Left lung (tissue), 10 donors: ENCODE measurements around the gene PDE4A. TPM values are rescaled to one million over a fixed set of nuclear protein-coding genes. Genes with fewer than 3 reads are reported as not detected.

Experiments
- ATAC-seq: fragments of 200-7000 bp; cut with Tn5 transposase; one replicate; pipeline ENCODE4 v1.9.1; 2020; ENCODE audit warnings: moderate library complexity
- DNase-seq, 4 donors: peaks; one replicate each; pipeline ENCODE4 v3.0.0-alpha.2; 2013 to 2020
- H3K27ac ChIP-seq, 2 donors: fragments of 200-600 bp; sonication (generic) in 1 of 2; one replicate each; pipeline versions ENCODE4 v1.5.0 to v1.8.0; 2020 to 2021
- H3K27me3 ChIP-seq, 2 donors: fragments of 200-600 bp; sonication (generic) in 1 of 2; one replicate each; pipeline versions ENCODE4 v1.5.0 to v1.8.0; 2020 to 2021
- H3K36me3 ChIP-seq, 2 donors: fragments of 200-600 bp; sonication (generic) in 1 of 2; one replicate each; pipeline versions ENCODE4 v1.5.0 to v1.8.0; 2020 to 2021
- H3K4me1 ChIP-seq, 2 donors: fragments of 200-600 bp; one replicate each; pipeline ENCODE4 v1.8.0; 2021
- H3K4me3 ChIP-seq, 2 donors: fragments of 200-600 bp; sonication (generic) in 1 of 2; one replicate each; pipeline versions ENCODE4 v1.5.0 to v1.8.0; 2020 to 2021; ENCODE audit warnings: mild to moderate bottlenecking in 1 of 2
- H3K9me3 ChIP-seq, 2 donors: fragments of 200-600 bp; sonication (generic) in 1 of 2; one replicate each; pipeline versions ENCODE4 v1.5.0 to v1.8.0; 2020 to 2021
- CTCF ChIP-seq, 2 donors: fragments of 200-600 bp; sonication (generic) in 1 of 2; IDR thresholded peaks; one replicate each; pipeline versions ENCODE4 v1.5.0 to v1.8.0; 2021; ENCODE audit warnings: antibody characterized with exemption in 2 of 2
- intact Hi-C, 2 donors: fragments of 100-400 bp; cut with DNase I; formaldehyde crosslinking; loops; one replicate each; pipeline versions ENCODE4 v1.11.2 to v1.14.2; 2022
- polyA plus RNA-seq, 6 donors: library from polyadenylated mRNA; unstranded; fragments of 120-200 nt; gene quantifications; one replicate each; pipeline ENCODE4 v1.2.1, GENCODE V29; 2013; ENCODE audit not compliant: insufficient read length in 6 of 6
- total RNA-seq, 2 donors: library from RNA; stranded (reverse); fragmentation: NEBNext Ultra II Directional; extraction: Animal tissue kit (Norgen Biotek cat#: 25700); gene quantifications; one replicate each; pipeline ENCODE4 v1.2.1, GENCODE V29; 2021
- donor health status: DM: no; HTN: yes; CAD: no.
- donor health status: DM: no; HTN: no; CAD: no.

PDE4A gene
- total and polyA plus RNA-seq, 8 donors, result 4.3 to 21.6 (median 8.6) TPM

- TF ChIP-seq CTCF (IDR thresholded peaks at IDR 0.05), result no peak
- no peak overlapping the region for H3K4me3 ChIP-seq
- H3K36me3 ChIP-seq, result no peaks in the 10 kb centered on the region
- no peak for DNase-seq
- peaks cover 20 to 94% of the 10 kb centered on the region in 2 donors for H3K4me1 ChIP-seq
- no peaks in the 10 kb centered on the region for H3K9me3 ChIP-seq
- H3K27me3 ChIP-seq, result peaks cover 57 to 98% of the 10 kb centered on the region in 2 donors
- intact Hi-C loops, result no loop called here
- no peak overlapping the region for H3K27ac ChIP-seq
- no peak for ATAC-seq
Measured at GRCh38 chr19:10421240-10422045, 1.1 kb downstream of the PDE4A start.

GRCh38 chr19:10422046-10422461 lies 1.7 kb downstream of the PDE4A start:
- H3K9me3 ChIP-seq, result no peaks in the 10 kb centered on the region
- DNase-seq, result no peak
- no peak overlapping the region for H3K4me3 ChIP-seq
- H3K36me3 ChIP-seq, result no peaks in the 10 kb centered on the region
- no peak for ATAC-seq
- intact Hi-C loops, result no loop called here
- H3K27me3 ChIP-seq, result peaks cover 54 to 92% of the 10 kb centered on the region in 2 donors
- H3K27ac ChIP-seq, result no peak overlapping the region
- no peak for TF ChIP-seq CTCF (IDR thresholded peaks at IDR 0.05)
- H3K4me1 ChIP-seq, result peaks cover 20 to 94% of the 10 kb centered on the region in 2 donors

GRCh38 chr19:10422846-10423245 lies 2.5 kb downstream of the PDE4A start:
- H3K27ac ChIP-seq, result no peak overlapping the region
- H3K4me1 ChIP-seq, result peaks cover 20 to 93% of the 10 kb centered on the region in 2 donors
- no peaks in the 10 kb centered on the region for H3K36me3 ChIP-seq
- ATAC-seq (no peak), DNase-seq (no peak)
- intact Hi-C loops, result no loop called here
- H3K9me3 ChIP-seq, result no peaks in the 10 kb centered on the region
- TF ChIP-seq CTCF (IDR thresholded peaks at IDR 0.05), result no peak
- H3K27me3 ChIP-seq, result peaks cover 46 to 84% of the 10 kb centered on the region in 2 donors
- H3K4me3 ChIP-seq, result no peak overlapping the region

GRCh38 chr19:10424011-10424637 lies 3.8 kb downstream of the PDE4A start:
- DNase-seq (peak in 3 of 4 donors; percentile 81 to 96 (median 85)), ATAC-seq (peak; percentile 92)
- peak; percentile 94 to 98 for TF ChIP-seq CTCF (IDR thresholded peaks at IDR 0.05)
- Histone ChIP-seq H3K27ac (peak overlapping the region in 1 of 2 donors; percentile 66), H3K4me3 (peak overlapping the region; percentile 15 to 36), H3K36me3 (no peaks in the 10 kb centered on the region), H3K27me3 (peaks cover 35 to 75% of the 10 kb centered on the region in 2 donors), H3K9me3 (no peaks in the 10 kb centered on the region), H3K4me1 (peaks cover 20 to 90% of the 10 kb centered on the region in 2 donors)
- intact Hi-C loops, result no loop called here

GRCh38 chr19:10427169-10427568 lies 6.8 kb downstream of the PDE4A start:
- no peaks in the 10 kb centered on the region for H3K36me3 ChIP-seq
- H3K27me3 ChIP-seq, result peaks cover 4 to 72% of the 10 kb centered on the region in 2 donors
- no peak for TF ChIP-seq CTCF (IDR thresholded peaks at IDR 0.05)
- ATAC-seq (no peak), DNase-seq (no peak)
- H3K27ac ChIP-seq, result no peak overlapping the region
- no peaks in the 10 kb centered on the region for H3K9me3 ChIP-seq
- H3K4me1 ChIP-seq, result peaks cover 15 to 81% of the 10 kb centered on the region in 2 donors
- intact Hi-C loops, result no loop called here
- no peak overlapping the region for H3K4me3 ChIP-seq
